ENCODE data around the gene EFCAB6. TPM values are rescaled to one million over a fixed set of nuclear protein-coding genes. Genes with fewer than 3 reads are reported as not detected.

Gene EFCAB6
- polyA plus RNA-seq, 3 donors = not detected

DNA sequence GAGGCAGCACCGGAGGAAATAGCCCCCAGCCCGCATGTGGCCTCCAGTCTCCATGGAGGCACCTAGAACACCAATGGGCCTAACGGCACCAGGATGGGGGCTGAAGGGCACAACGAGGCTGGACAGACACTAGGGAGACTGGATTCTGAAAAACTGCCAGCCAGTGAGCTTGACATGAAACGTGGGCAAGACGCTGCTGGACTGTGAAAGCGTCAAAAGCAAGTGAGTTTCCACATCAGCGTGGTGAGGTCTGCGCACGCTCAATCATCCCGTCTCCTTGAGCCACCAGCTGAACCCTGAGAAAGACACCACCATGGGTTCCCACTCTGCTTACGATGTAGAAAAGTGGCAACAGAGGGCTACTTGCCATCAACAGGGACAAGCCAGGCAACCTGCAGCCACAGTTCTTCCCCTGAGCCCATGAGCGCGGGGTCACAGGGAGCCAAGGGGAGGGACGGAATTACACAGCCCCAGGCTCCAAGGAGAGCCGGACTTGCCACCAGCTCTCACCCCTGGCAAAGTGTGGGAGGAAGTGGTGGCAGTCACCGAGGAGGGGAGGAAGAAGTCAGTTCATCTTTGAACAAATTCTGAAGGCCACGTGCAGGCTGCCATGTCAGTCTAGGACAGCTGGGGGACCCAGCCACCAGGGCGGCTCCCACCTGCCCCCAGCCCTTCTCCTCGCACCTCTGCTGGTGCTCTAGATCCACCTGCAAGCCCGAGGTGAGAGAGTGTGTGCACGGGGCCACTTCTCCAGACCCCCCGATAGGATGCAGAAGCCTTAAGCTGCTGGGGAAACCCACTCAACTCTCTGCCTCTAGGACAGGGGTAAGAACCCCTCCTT lies 269.2 kb downstream of the EFCAB6 start:
- H3K27me3 Mint-ChIP-seq (ENCODE audit: low read depth in 3 of 3) = peaks cover 4 to 11% (median 7%) of the 10 kb centered on the region in 3 donors
- no peaks in the 10 kb centered on the region for H3K9me3 Mint-ChIP-seq
- H3K4me2 ChIP-seq (replicated peaks; ENCODE audit: extremely low read depth, low read length, poor library complexity, severe bottlenecking) = no peak overlapping the region
- intact Hi-C loops (cut with micrococcal nuclease) = no loop called here
- TF ChIP-seq, protein P1, sequence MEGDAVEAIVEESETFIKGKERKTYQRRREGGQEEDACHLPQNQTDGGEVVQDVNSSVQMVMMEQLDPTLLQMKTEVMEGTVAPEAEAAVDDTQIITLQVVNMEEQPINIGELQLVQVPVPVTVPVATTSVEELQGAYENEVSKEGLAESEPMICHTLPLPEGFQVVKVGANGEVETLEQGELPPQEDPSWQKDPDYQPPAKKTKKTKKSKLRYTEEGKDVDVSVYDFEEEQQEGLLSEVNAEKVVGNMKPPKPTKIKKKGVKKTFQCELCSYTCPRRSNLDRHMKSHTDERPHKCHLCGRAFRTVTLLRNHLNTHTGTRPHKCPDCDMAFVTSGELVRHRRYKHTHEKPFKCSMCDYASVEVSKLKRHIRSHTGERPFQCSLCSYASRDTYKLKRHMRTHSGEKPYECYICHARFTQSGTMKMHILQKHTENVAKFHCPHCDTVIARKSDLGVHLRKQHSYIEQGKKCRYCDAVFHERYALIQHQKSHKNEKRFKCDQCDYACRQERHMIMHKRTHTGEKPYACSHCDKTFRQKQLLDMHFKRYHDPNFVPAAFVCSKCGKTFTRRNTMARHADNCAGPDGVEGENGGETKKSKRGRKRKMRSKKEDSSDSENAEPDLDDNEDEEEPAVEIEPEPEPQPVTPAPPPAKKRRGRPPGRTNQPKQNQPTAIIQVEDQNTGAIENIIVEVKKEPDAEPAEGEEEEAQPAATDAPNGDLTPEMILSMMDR (IDR thresholded peaks at IDR 0.05) = no peak
- no peaks in the 10 kb centered on the region for H3K4me1 Mint-ChIP-seq
- WGBS (ENCODE audit: insufficient coverage) = 91% methylated on average over 15 of the region's 23 CpGs
- no peak overlapping the region for H3K4me3 ChIP-seq (replicated peaks in 1 of 3; ENCODE audit: low read depth in 2 of 3, low read length in 3 of 3)
- no peak overlapping the region for H3K9ac ChIP-seq (ENCODE audit: insufficient read depth, low read length, poor library complexity, severe bottlenecking)
- H3K27ac Mint-ChIP-seq = no peak overlapping the region
- H3K27ac ChIP-seq (ENCODE audit: low read depth in 1 of 2, low read length in 2 of 2) = no peak overlapping the region
- no peaks in the 10 kb centered on the region for H3K36me3 Mint-ChIP-seq
- DNase-seq = no peak
- H3K4me1 ChIP-seq (ENCODE audit: control insufficient read depth in 1 of 2, insufficient read depth in 2 of 2, low read length in 2 of 2) = no peaks in the 10 kb centered on the region
- no peaks in the 10 kb centered on the region for H3K79me2 ChIP-seq (ENCODE audit: insufficient read depth, low read length)
- no peaks in the 10 kb centered on the region for H3K9me3 ChIP-seq (replicated peaks in 1 of 2; ENCODE audit: control insufficient read depth in 1 of 2, insufficient read depth in 1 of 2, low read length in 2 of 2)
- H3K27me3 ChIP-seq (ENCODE audit: control insufficient read depth in 2 of 2, insufficient read depth in 2 of 2, low read length in 2 of 2) = no peaks in the 10 kb centered on the region
- H4K20me1 ChIP-seq (ENCODE audit: insufficient read depth, low read length) = no peaks in the 10 kb centered on the region
- no peaks in the 10 kb centered on the region for H3K36me3 ChIP-seq (replicated peaks in 1 of 2; ENCODE audit: control insufficient read depth in 1 of 2, insufficient read depth in 2 of 2, low read length in 2 of 2)
- no peak overlapping the region for H3K4me3 Mint-ChIP-seq
- no peak overlapping the region for H2AFZ ChIP-seq (ENCODE audit: insufficient read depth, low read depth, low read length, poor library complexity, severe bottlenecking)

DNA sequence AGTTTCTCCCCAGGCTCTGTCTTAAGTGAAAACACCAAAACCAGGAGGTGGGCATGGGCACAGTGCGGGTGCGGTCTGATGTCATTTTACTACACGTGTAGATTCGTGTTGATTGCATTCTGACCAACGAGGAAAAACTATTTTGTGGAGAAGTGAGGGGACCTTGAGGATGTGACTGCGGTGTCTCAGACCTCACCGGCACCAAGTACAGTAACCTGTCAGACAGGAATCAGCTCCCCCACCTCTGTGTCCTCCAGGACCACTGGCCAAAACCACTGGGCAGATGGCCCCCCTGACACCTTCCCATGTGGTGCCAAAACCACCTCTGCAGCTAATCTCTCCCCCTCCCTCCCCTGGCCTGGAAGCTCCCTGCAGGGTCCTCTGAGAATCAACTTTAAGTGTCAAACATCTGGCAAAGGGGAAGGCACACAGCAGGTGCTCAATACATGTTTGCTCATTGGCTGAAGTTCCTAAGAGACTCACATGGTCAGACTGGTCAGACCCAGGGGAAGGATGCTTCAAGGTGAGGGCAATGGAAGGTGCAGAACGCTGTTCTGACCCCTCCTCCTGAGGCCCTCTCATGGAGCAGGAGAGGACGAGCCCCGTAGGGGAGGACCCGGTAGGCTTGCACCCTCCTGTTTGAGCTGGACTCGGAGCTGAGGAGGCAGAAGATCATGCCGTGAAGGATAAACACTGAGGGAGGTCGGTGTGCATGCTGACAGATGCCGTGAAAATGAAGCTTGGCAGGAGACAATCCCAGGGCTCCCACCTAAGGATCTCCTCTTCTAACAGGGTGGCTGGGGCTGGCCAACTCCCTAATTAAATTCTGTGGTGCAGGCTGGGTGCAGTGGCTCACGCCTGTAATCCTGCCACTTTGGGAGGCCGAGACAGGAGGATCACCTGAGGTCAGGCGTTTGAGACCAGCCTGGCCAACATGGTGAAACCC lies 270.4 kb downstream of the EFCAB6 start:
- H3K9me3 Mint-ChIP-seq = no peaks in the 10 kb centered on the region
- WGBS (ENCODE audit: insufficient coverage) = 94% methylated on average over 7 of the region's 18 CpGs
- intact Hi-C loops (cut with micrococcal nuclease) = no loop called here

More for the DNA sequence above, 270.4 kb downstream of the EFCAB6 start:
- no peaks in the 10 kb centered on the region for H3K9me3 ChIP-seq (replicated peaks in 1 of 2; ENCODE audit: control insufficient read depth in 1 of 2, insufficient read depth in 1 of 2, low read length in 2 of 2)
- H3K9ac ChIP-seq (ENCODE audit: insufficient read depth, low read length, poor library complexity, severe bottlenecking) = no peak overlapping the region
- H3K4me2 ChIP-seq (replicated peaks; ENCODE audit: extremely low read depth, low read length, poor library complexity, severe bottlenecking) = no peak overlapping the region
- H2AFZ ChIP-seq (ENCODE audit: insufficient read depth, low read depth, low read length, poor library complexity, severe bottlenecking) = no peak overlapping the region
- Mint-ChIP-seq H3K4me1 (no peaks in the 10 kb centered on the region), H3K4me3 (no peak overlapping the region), H3K27ac (no peak overlapping the region), H3K27me3 (ENCODE audit: low read depth in 3 of 3) (peaks cover 2 to 9% (median 7%) of the 10 kb centered on the region in 3 donors), H3K36me3 (no peaks in the 10 kb centered on the region)
- no peaks in the 10 kb centered on the region for H4K20me1 ChIP-seq (ENCODE audit: insufficient read depth, low read length)
- H3K36me3 ChIP-seq (replicated peaks in 1 of 2; ENCODE audit: control insufficient read depth in 1 of 2, insufficient read depth in 2 of 2, low read length in 2 of 2) = no peaks in the 10 kb centered on the region
- H3K27ac ChIP-seq (ENCODE audit: low read depth in 1 of 2, low read length in 2 of 2) = no peak overlapping the region
- DNase-seq = no peak
- no peaks in the 10 kb centered on the region for H3K27me3 ChIP-seq (ENCODE audit: control insufficient read depth in 2 of 2, insufficient read depth in 2 of 2, low read length in 2 of 2)
- TF ChIP-seq, protein P1 (IDR thresholded peaks at IDR 0.05) = no peak
- no peak overlapping the region for H3K4me3 ChIP-seq (replicated peaks in 1 of 3; ENCODE audit: low read depth in 2 of 3, low read length in 3 of 3)
- H3K79me2 ChIP-seq (ENCODE audit: insufficient read depth, low read length) = no peaks in the 10 kb centered on the region
- no peaks in the 10 kb centered on the region for H3K4me1 ChIP-seq (ENCODE audit: control insufficient read depth in 1 of 2, insufficient read depth in 2 of 2, low read length in 2 of 2)

Data from CD14-positive monocyte (primary cell).